Spleen (tissue), 11 donors: Measurements from ENCODE around the gene BRD8. TPM values are rescaled to one million over a fixed set of nuclear protein-coding genes. Genes with fewer than 3 reads are reported as not detected.
A peak's percentile ranks its signal among the peaks of the same experiment; 100 is the strongest.

ENCODE experiments used
- DNase-seq: peaks from one replicate; pipeline ENCODE4 v3.0.0-alpha.2; 2020
- H3K27ac ChIP-seq, 8 donors: fragments of 200-600 bp; sonication (generic) in 7 of 8; 1 replicate in 4 of 8; 2 replicates in 4 of 8; pipeline versions ENCODE4 v1.5.0 to v1.8.0; 2016 to 2021; ENCODE audit warnings: inconsistent platforms in 4 of 8, mild to moderate bottlenecking in 4 of 8, moderate library complexity in 1 of 8
- H3K27me3 ChIP-seq, 7 donors: fragments of 200-600 bp; sonication (generic) in 6 of 7; replicated peaks in 1 of 7; 1 replicate in 4 of 7; 2 replicates in 3 of 7; pipeline versions ENCODE4 v1.5.0 to v1.8.0; 2016 to 2021; ENCODE audit warnings: inconsistent platforms in 3 of 7, mild to moderate bottlenecking in 1 of 7
- H3K36me3 ChIP-seq, 6 donors: fragments of 200-600 bp; sonication (generic) in 5 of 6; 1 replicate in 4 of 6; 2 replicates in 2 of 6; pipeline versions ENCODE4 v1.5.0 to v1.8.0; 2016 to 2021; ENCODE audit warnings: inconsistent platforms in 2 of 6
- H3K4me1 ChIP-seq, 6 donors: fragments of 200-600 bp; sonication (generic) in 5 of 6; 1 replicate in 3 of 6; 2 replicates in 3 of 6; pipeline versions ENCODE4 v1.5.0 to v1.8.0; 2016 to 2021; ENCODE audit warnings: inconsistent platforms in 3 of 6
- H3K4me3 ChIP-seq, 8 donors: fragments of 200-600 bp; sonication (generic) in 7 of 8; 1 replicate in 4 of 8; 2 replicates in 4 of 8; pipeline versions ENCODE4 v1.5.0 to v1.8.0; 2016 to 2021; ENCODE audit warnings: inconsistent platforms in 4 of 8, mild to moderate bottlenecking in 4 of 8, moderate library complexity in 2 of 8
- H3K9me3 ChIP-seq, 8 donors: fragments of 200-600 bp; sonication (generic) in 7 of 8; 1 replicate in 4 of 8; 2 replicates in 4 of 8; pipeline versions ENCODE4 v1.5.0 to v1.8.0; 2016 to 2021; ENCODE audit warnings: inconsistent platforms in 4 of 8
- CTCF ChIP-seq, 11 experiments: fragments of 200-600 bp in 7 of 11; fragments of 450-650 bp in 4 of 11; sonication (generic) in 4 of 11; IDR thresholded peaks in 8 of 11; conservative IDR thresholded peaks in 3 of 11; 1 replicate in 7 of 11; 2 replicates in 4 of 11; pipeline versions ENCODE4 v1.4.0 to v1.8.0; 2016 to 2021; ENCODE audit warnings: antibody characterized with exemption in 11 of 11, inconsistent platforms in 4 of 11, mild to moderate bottlenecking in 1 of 11
- POLR2A ChIP-seq, 3 donors: fragments of 450-650 bp; IDR thresholded peaks; one replicate each; pipeline ENCODE4 v1.5.1; 2017; ENCODE audit warnings: antibody characterized with exemption in 3 of 3, mild to moderate bottlenecking in 1 of 3
- POLR2AphosphoS5 ChIP-seq, 3 donors: sonication (generic); formaldehyde crosslinking; IDR thresholded peaks; one replicate each; pipeline ENCODE4 v1.5.1; 2017; ENCODE audit warnings: antibody characterized with exemption in 3 of 3
- WGBS, 5 donors: extraction: QIAGEN DNeasy Blood & Tissue Kit in 3 of 5; methylation state at CpG; one replicate each; pipeline versions ENCODE4 v1.1.5 to v1.1.7; 2013 to 2018; 5-methylcytosine and 5-hydroxymethylcytosine counted together
- intact Hi-C: fragments of 100-400 bp; cut with DNase I; formaldehyde crosslinking; loops from one replicate; pipeline ENCODE4 v1.15.0; 2023; ENCODE audit warnings: low total_unique reads
- polyA plus RNA-seq, 3 donors: library from polyadenylated mRNA; stranded (reverse); fragments of 200-250 nt; gene quantifications; one replicate each; pipeline ENCODE4 v1.2.1, GENCODE V29; 2013
- total RNA-seq, 7 donors: library from RNA; depleted of rRNA in 3 of 7; stranded (reverse); fragments of >200 nt in 3 of 7; fragmentation: NEBNext Ultra II Directional in 4 of 7; extraction: Animal tissue kit (Norgen Biotek cat#: 25700) in 4 of 7; gene quantifications; one replicate each; pipeline versions ENCODE4 v1.1.0 to v1.2.1, GENCODE V29; 2016 to 2021
- donor health status: healthy with polysubstance abuse.
- donor health status: DM: no; HTN: no; CAD: no; lungs with moderate emphysema.
- donor health status: DM: no; HTN: no; CAD: no.
- donor health status: Bipolar disorder and iron deficiency.
- donor health status: healthy.
- donor health status: DM: no; HTN: no; CAD: no.
- donor health status: DM: yes; HTN: yes; CAD: no.

Gene BRD8
- total and polyA plus RNA-seq, 10 donors, result 20.5 to 78.6 (median 52.6) TPM

GRCh38 chr5:138107213-138107612 is 71.2 kb downstream of the BRD8 start:
- peaks cover 0 to 13% (median 0%) of the 10 kb centered on the region in 7 donors for H3K27me3 ChIP-seq
- TF ChIP-seq POLR2A (IDR thresholded peaks at IDR 0.05), result no peak
- intact Hi-C loops, result no loop called here
- no peaks in the 10 kb centered on the region for H3K9me3 ChIP-seq
- H3K27ac ChIP-seq, result no peak overlapping the region
- 51 to 67% (median 53%) methylated on average over 1 of the region's 1 CpG for WGBS, 5 donors
- H3K4me3 ChIP-seq, result no peak overlapping the region
- no peak for DNase-seq
- peaks cover 0 to 14% (median 7%) of the 10 kb centered on the region in 6 donors for H3K4me1 ChIP-seq
- H3K36me3 ChIP-seq, result no peaks in the 10 kb centered on the region

- no peak for DNase-seq
- Histone ChIP-seq H3K9me3 (no peaks in the 10 kb centered on the region), H3K4me1 (peaks cover 0 to 14% (median 7%) of the 10 kb centered on the region in 6 donors), H3K27me3 (peaks cover 0 to 8% (median 0%) of the 10 kb centered on the region in 7 donors), H3K36me3 (no peaks in the 10 kb centered on the region), H3K27ac (no peak overlapping the region), H3K4me3 (no peak overlapping the region)
- TF ChIP-seq CTCF (IDR thresholded peaks at IDR 0.05 in 8 of 11, conservative IDR thresholded peaks at IDR 0.05 in 3 of 11) (no peak), POLR2AphosphoS5 (IDR thresholded peaks at IDR 0.05) (no peak), POLR2A (IDR thresholded peaks at IDR 0.05) (no peak)
- WGBS, 5 donors, result 92 to 96% (median 95%) methylated on average over 6 of the region's 6 CpGs
- intact Hi-C loops, result no loop called here
Observed at GRCh38 chr5:138105709-138106108, 72.7 kb downstream of the BRD8 start.

GRCh38 chr5:138103319-138103637 is 75.2 kb downstream of the BRD8 start:
- TF ChIP-seq POLR2AphosphoS5 (IDR thresholded peaks at IDR 0.05), result no peak
- TF ChIP-seq POLR2A (IDR thresholded peaks at IDR 0.05), result no peak
- TF ChIP-seq CTCF (IDR thresholded peaks at IDR 0.05 in 8 of 11, conservative IDR thresholded peaks at IDR 0.05 in 3 of 11), result no peak
- Histone ChIP-seq H3K9me3 (no peaks in the 10 kb centered on the region), H3K27ac (peak overlapping the region in 1 of 8 donors; percentile 33), H3K4me1 (peaks cover 0 to 14% (median 7%) of the 10 kb centered on the region in 6 donors), H3K4me3 (no peak overlapping the region), H3K36me3 (no peaks in the 10 kb centered on the region), H3K27me3 (peaks cover 0 to 14% (median 0%) of the 10 kb centered on the region in 7 donors)
- no peak for DNase-seq
- intact Hi-C loops, result no loop called here
- 49 to 59% (median 53%) methylated on average over 3 of the region's 3 CpGs for WGBS, 5 donors

- Histone ChIP-seq H3K4me3 (no peak overlapping the region), H3K36me3 (no peaks in the 10 kb centered on the region), H3K27ac (peak overlapping the region in 1 of 8 donors; percentile 33), H3K9me3 (no peaks in the 10 kb centered on the region), H3K4me1 (peaks cover 0 to 14% (median 7%) of the 10 kb centered on the region in 6 donors), H3K27me3 (peaks cover 0 to 18% (median 0%) of the 10 kb centered on the region in 7 donors)
- DNase-seq, result no peak
- WGBS, 5 donors, result 50 to 62% (median 55%) methylated on average over 7 of the region's 7 CpGs
- intact Hi-C loops, result no loop called here
- TF ChIP-seq POLR2A (IDR thresholded peaks at IDR 0.05) (no peak), POLR2AphosphoS5 (IDR thresholded peaks at IDR 0.05) (no peak), CTCF (IDR thresholded peaks at IDR 0.05 in 8 of 11, conservative IDR thresholded peaks at IDR 0.05 in 3 of 11) (no peak)
Observed at GRCh38 chr5:138102454-138103318, 75.7 kb downstream of the BRD8 start.
